NT2/D1 (cell line): ENCODE measurements around the gene SPNS3.

Experiments
- SUZ12 ChIP-seq: IDR thresholded peaks from 2 replicates; pipeline ENCODE4 v1.6.1; 2011; ENCODE audit not compliant: insufficient read length, insufficient read depth; ENCODE audit errors: extremely low read depth
- YY1 ChIP-seq: IDR thresholded peaks from 2 replicates; pipeline ENCODE4 v1.6.1; 2011; ENCODE audit not compliant: insufficient read length, insufficient read depth
- ZNF274 ChIP-seq: IDR thresholded peaks from 2 replicates; pipeline ENCODE4 v1.6.1; 2011; ENCODE audit warnings: mild to moderate bottlenecking, low read depth, low read length

- no peak for TF ChIP-seq SUZ12
- TF ChIP-seq YY1, result no peak
- TF ChIP-seq ZNF274, result no peak
These were observed 8.3 kb upstream of the SPNS3 start for GRCh38 chr17:4425398-4425797.
